Transverse colon (tissue), 4 donors: ENCODE measurements around the gene L3MBTL4. TPM values are rescaled to one million over a fixed set of nuclear protein-coding genes. Genes with fewer than 3 reads are reported as not detected.

Source experiments
- DNase-seq: peaks from one replicate; pipeline ENCODE4 v3.0.0-alpha.2; 2019
- H3K27ac ChIP-seq, 4 donors: fragments of 200-600 bp; sonication (generic); 2 replicates each; pipeline ENCODE4 v1.5.1; 2016 to 2018; ENCODE audit warnings: inconsistent platforms in 4 of 4
- H3K27me3 ChIP-seq: fragments of 200-600 bp; sonication (generic); 2 replicates; pipeline ENCODE4 v1.5.1; 2017; ENCODE audit warnings: inconsistent platforms
- H3K36me3 ChIP-seq, 4 donors: fragments of 200-600 bp; sonication (generic); 2 replicates each; pipeline ENCODE4 v1.5.1; 2017 to 2019; ENCODE audit warnings: inconsistent platforms in 4 of 4
- H3K4me1 ChIP-seq, 4 donors: fragments of 200-600 bp; sonication (generic); 2 replicates each; pipeline ENCODE4 v1.5.1; 2017 to 2020; ENCODE audit warnings: inconsistent platforms in 4 of 4
- H3K4me3 ChIP-seq, 4 donors: fragments of 200-600 bp; sonication (generic); 1 replicate in 1 of 4; 2 replicates in 3 of 4; pipeline versions ENCODE4 v1.5.1 to v1.6.1; 2017 to 2019; ENCODE audit warnings: inconsistent platforms in 4 of 4
- H3K9me3 ChIP-seq, 2 donors: fragments of 200-600 bp; sonication (generic); 2 replicates each; pipeline ENCODE4 v1.5.1; 2017 to 2019; ENCODE audit warnings: inconsistent platforms in 2 of 2
- EP300 ChIP-seq: sonication (generic); formaldehyde crosslinking; IDR thresholded peaks from one replicate; pipeline ENCODE4 v1.6.1; 2017; ENCODE audit warnings: antibody characterized with exemption, low read depth
- POLR2A ChIP-seq: fragments of 450-650 bp; IDR thresholded peaks from one replicate; pipeline ENCODE4 v1.6.1; 2016; ENCODE audit warnings: antibody characterized with exemption, mild to moderate bottlenecking, moderate library complexity
- POLR2AphosphoS5 ChIP-seq, 3 donors: sonication (generic); formaldehyde crosslinking; IDR thresholded peaks; one replicate each; pipeline ENCODE4 v1.6.1; 2016; ENCODE audit warnings: antibody characterized with exemption in 3 of 3
- WGBS, 2 donors: methylation state at CpG; one replicate each; pipeline ENCODE4 v1.1.5; 2018; ENCODE audit warnings: low coverage in 1 of 2; 5-methylcytosine and 5-hydroxymethylcytosine counted together
- in situ Hi-C, 4 donors: fragments of 200-750 bp; cut with MboI; loops; one replicate each; pipeline versions ENCODE4 v1.15.0 to v1.15.1; 2017; ENCODE audit warnings: low sequenced_read_pairs in 3 of 4, low pct_ligation_motif_present in 1 of 4, low pct_unique_long_range_greater_than_20kb in 1 of 4
- intact Hi-C: fragments of 100-400 bp; cut with DNase I; formaldehyde crosslinking; loops from one replicate; pipeline ENCODE4 v1.15.1; 2023; ENCODE audit warnings: low total_unique reads
- total RNA-seq, 4 donors: library from RNA; depleted of rRNA; stranded (reverse); fragments of >200 nt; gene quantifications; one replicate each; pipeline ENCODE4 v1.1.0, GENCODE V29; 2016
- TF ChIP-seq, protein P1 (sequence below), 5 experiments: fragments of 200-600 bp in 3 of 5; fragments of 450-650 bp in 2 of 5; sonication (generic) in 3 of 5; IDR thresholded peaks; 1 replicate in 2 of 5; 2 replicates in 3 of 5; pipeline ENCODE4 v1.5.1; 2016 to 2017; ENCODE audit warnings: antibody characterized with exemption in 5 of 5, inconsistent platforms in 3 of 5, mild to moderate bottlenecking in 2 of 5, moderate library complexity in 1 of 5

Gene L3MBTL4
- total RNA-seq, 4 donors from 2014 or later, result 0.20 to 4.9 (median 2.9) TPM

GRCh38 chr18:5987249-5987648, 427.5 kb downstream of the L3MBTL4 start:
- Histone ChIP-seq H3K36me3 (no peaks in the 10 kb centered on the region), H3K4me3 (no peak overlapping the region), H3K4me1 (no peaks in the 10 kb centered on the region), H3K27me3 (no peaks in the 10 kb centered on the region), H3K9me3 (no peaks in the 10 kb centered on the region), H3K27ac (no peak overlapping the region)
- TF ChIP-seq, protein P1, sequence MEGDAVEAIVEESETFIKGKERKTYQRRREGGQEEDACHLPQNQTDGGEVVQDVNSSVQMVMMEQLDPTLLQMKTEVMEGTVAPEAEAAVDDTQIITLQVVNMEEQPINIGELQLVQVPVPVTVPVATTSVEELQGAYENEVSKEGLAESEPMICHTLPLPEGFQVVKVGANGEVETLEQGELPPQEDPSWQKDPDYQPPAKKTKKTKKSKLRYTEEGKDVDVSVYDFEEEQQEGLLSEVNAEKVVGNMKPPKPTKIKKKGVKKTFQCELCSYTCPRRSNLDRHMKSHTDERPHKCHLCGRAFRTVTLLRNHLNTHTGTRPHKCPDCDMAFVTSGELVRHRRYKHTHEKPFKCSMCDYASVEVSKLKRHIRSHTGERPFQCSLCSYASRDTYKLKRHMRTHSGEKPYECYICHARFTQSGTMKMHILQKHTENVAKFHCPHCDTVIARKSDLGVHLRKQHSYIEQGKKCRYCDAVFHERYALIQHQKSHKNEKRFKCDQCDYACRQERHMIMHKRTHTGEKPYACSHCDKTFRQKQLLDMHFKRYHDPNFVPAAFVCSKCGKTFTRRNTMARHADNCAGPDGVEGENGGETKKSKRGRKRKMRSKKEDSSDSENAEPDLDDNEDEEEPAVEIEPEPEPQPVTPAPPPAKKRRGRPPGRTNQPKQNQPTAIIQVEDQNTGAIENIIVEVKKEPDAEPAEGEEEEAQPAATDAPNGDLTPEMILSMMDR (IDR thresholded peaks at IDR 0.05), result no peak
- no peak for TF ChIP-seq POLR2A
- no peak for TF ChIP-seq EP300
- intact Hi-C loops (no loop called here), in situ Hi-C loops (no loop called here)
- no peak for DNase-seq
- 64 to 71% methylated on average over 4 to 5 of the region's 5 CpGs for WGBS, 2 donors

- Histone ChIP-seq H3K27me3 (no peaks in the 10 kb centered on the region), H3K27ac (no peak overlapping the region), H3K4me1 (no peaks in the 10 kb centered on the region), H3K4me3 (no peak overlapping the region), H3K36me3 (no peaks in the 10 kb centered on the region), H3K9me3 (no peaks in the 10 kb centered on the region)
- in situ Hi-C loops (no loop called here), intact Hi-C loops (no loop called here)
- DNase-seq, result no peak
- no peak for TF ChIP-seq POLR2A
- TF ChIP-seq EP300, result no peak
- TF ChIP-seq, protein P1 (IDR thresholded peaks at IDR 0.05), result no peak
- WGBS, 2 donors, result 79 to 90% methylated on average over 2 to 5 of the region's 5 CpGs
These were observed 428.3 kb downstream of the L3MBTL4 start for GRCh38 chr18:5986257-5986931.

DNA sequence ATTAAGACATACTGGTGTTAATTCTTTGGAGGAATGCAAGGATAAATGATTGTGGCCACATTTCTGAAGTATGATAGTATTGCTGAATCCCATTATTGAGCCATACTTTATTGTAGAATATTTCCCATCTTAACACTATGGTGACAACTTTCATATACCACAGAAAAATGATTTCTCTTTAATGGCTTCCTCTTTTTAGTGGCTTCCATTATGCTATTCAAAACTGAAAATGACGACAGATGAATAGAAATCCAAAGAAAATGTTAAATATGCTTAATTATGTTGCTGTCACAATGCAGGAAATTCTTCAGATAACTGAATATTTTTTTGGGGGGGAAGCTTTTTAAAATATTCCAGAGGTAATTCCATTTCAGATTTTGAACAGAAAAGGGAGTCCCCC, 430.5 kb downstream of the L3MBTL4 start:
- no peaks in the 10 kb centered on the region for H3K4me1 ChIP-seq
- no peak overlapping the region for H3K4me3 ChIP-seq
- DNase-seq, result no peak
- intact Hi-C loops (no loop called here), in situ Hi-C loops (no loop called here)
- no peaks in the 10 kb centered on the region for H3K36me3 ChIP-seq
- WGBS, 2 donors, result 70 to 72% methylated on average over 1 of the region's 1 CpG
- no peak overlapping the region for H3K27ac ChIP-seq
- no peaks in the 10 kb centered on the region for H3K9me3 ChIP-seq
- no peaks in the 10 kb centered on the region for H3K27me3 ChIP-seq
- TF ChIP-seq EP300 (no peak), POLR2A (no peak), POLR2AphosphoS5 (IDR thresholded peaks at IDR 0.05) (no peak)
- TF ChIP-seq, protein P1 (IDR thresholded peaks at IDR 0.05), result no peak

DNA sequence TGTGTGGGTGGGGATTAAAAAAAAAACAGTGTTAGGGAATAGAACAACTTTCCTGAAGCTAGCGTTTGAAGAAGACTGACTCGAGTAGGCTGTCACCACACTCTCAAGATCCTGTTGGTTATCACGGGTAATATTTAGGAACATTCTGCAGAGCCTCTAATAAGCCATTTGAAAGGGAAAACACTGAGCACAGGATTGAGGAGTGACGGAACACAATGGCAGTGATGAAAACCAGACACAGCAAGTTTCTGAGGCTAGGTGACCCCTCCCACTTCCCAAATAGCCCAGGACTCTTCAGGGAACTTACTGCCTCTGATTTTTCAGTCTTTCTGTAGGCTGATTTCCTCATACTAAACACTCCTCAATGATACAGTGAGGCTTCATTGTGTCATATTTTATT, 431.2 kb downstream of the L3MBTL4 start:
- H3K27me3 ChIP-seq, result no peaks in the 10 kb centered on the region
- H3K9me3 ChIP-seq, result no peaks in the 10 kb centered on the region
- TF ChIP-seq POLR2A, result no peak
- no peak for TF ChIP-seq EP300
- TF ChIP-seq, protein P1 (IDR thresholded peaks at IDR 0.05), result no peak
- TF ChIP-seq POLR2AphosphoS5 (IDR thresholded peaks at IDR 0.05), result no peak
- WGBS, 2 donors, result 63 to 65% methylated on average over 4 of the region's 4 CpGs
- in situ Hi-C loops, result no loop called here
- no peak for DNase-seq
- intact Hi-C loops, result no loop called here
- H3K4me3 ChIP-seq, result no peak overlapping the region
- no peaks in the 10 kb centered on the region for H3K36me3 ChIP-seq
- no peak overlapping the region for H3K27ac ChIP-seq
- no peaks in the 10 kb centered on the region for H3K4me1 ChIP-seq
